ENCODE data around the gene TANGO6.

The TANGO6 gene

GRCh38 chr16:68893710-68894705 lies 50.7 kb downstream of the TANGO6 start:
- Histone ChIP-seq H3K9ac (ENCODE audit: low read length) (no peak overlapping the region), H3K9me3 (ENCODE audit: control insufficient read depth, low read length) (no peaks in the 10 kb centered on the region), H3K4me1 (ENCODE audit: control insufficient read depth, insufficient read depth, low read length) (peaks cover 9% of the 10 kb centered on the region), H3K36me3 (ENCODE audit: control insufficient read depth, insufficient read depth, low read length, severe bottlenecking) (no peaks in the 10 kb centered on the region), H3K27me3 (replicated peaks; ENCODE audit: control insufficient read depth, insufficient read depth, low read length) (no peaks in the 10 kb centered on the region), H3K4me3 (ENCODE audit: low read length) (no peak overlapping the region)
- no peak for DNase-seq (ENCODE audit: low read depth)

GRCh38 chr16:68894714-68895113 lies 51.4 kb downstream of the TANGO6 start:
- no peaks in the 10 kb centered on the region for H3K27me3 ChIP-seq (replicated peaks; ENCODE audit: control insufficient read depth, insufficient read depth, low read length)
- no peak overlapping the region for H3K4me3 ChIP-seq (ENCODE audit: low read length)
- no peak for DNase-seq (ENCODE audit: low read depth)
- peaks cover 10% of the 10 kb centered on the region for H3K4me1 ChIP-seq (ENCODE audit: control insufficient read depth, insufficient read depth, low read length)
- no peaks in the 10 kb centered on the region for H3K36me3 ChIP-seq (ENCODE audit: control insufficient read depth, insufficient read depth, low read length, severe bottlenecking)
- no peak overlapping the region for H3K9ac ChIP-seq (ENCODE audit: low read length)
- H3K9me3 ChIP-seq (ENCODE audit: control insufficient read depth, low read length), result no peaks in the 10 kb centered on the region

GRCh38 chr16:68898026-68898425 lies 54.7 kb downstream of the TANGO6 start:
- Histone ChIP-seq H3K9me3 (ENCODE audit: control insufficient read depth, low read length) (no peaks in the 10 kb centered on the region), H3K36me3 (ENCODE audit: control insufficient read depth, insufficient read depth, low read length, severe bottlenecking) (no peaks in the 10 kb centered on the region), H3K27me3 (replicated peaks; ENCODE audit: control insufficient read depth, insufficient read depth, low read length) (no peaks in the 10 kb centered on the region), H3K4me1 (ENCODE audit: control insufficient read depth, insufficient read depth, low read length) (peaks cover 25% of the 10 kb centered on the region), H3K4me3 (ENCODE audit: low read length) (no peak overlapping the region), H3K9ac (ENCODE audit: low read length) (no peak overlapping the region)
- no peak for DNase-seq (ENCODE audit: low read depth)

- Histone ChIP-seq H3K4me1 (ENCODE audit: control insufficient read depth, insufficient read depth, low read length) (peaks cover 33% of the 10 kb centered on the region), H3K9me3 (ENCODE audit: control insufficient read depth, low read length) (no peaks in the 10 kb centered on the region), H3K4me3 (ENCODE audit: low read length) (no peak overlapping the region)
Measured at GRCh38 chr16:68900009-68900408, 56.7 kb downstream of the TANGO6 start.

GRCh38 chr16:68902003-68902968 lies 59.0 kb downstream of the TANGO6 start:
- peak; percentile 82 for DNase-seq (ENCODE audit: low read depth)
- no peaks in the 10 kb centered on the region for H3K36me3 ChIP-seq (ENCODE audit: control insufficient read depth, insufficient read depth, low read length, severe bottlenecking)

More at GRCh38 chr16:68900009-68900408, 56.7 kb downstream of the TANGO6 start:
- Histone ChIP-seq H3K27me3 (replicated peaks; ENCODE audit: control insufficient read depth, insufficient read depth, low read length) (no peaks in the 10 kb centered on the region), H3K9ac (ENCODE audit: low read length) (no peak overlapping the region), H3K36me3 (ENCODE audit: control insufficient read depth, insufficient read depth, low read length, severe bottlenecking) (no peaks in the 10 kb centered on the region)
- no peak for DNase-seq (ENCODE audit: low read depth)

GRCh38 chr16:68902969-68903345 lies 59.6 kb downstream of the TANGO6 start:
- H3K4me1 ChIP-seq (ENCODE audit: control insufficient read depth, insufficient read depth, low read length), result peaks cover 40% of the 10 kb centered on the region
- no peak for DNase-seq (ENCODE audit: low read depth)
- no peak overlapping the region for H3K4me3 ChIP-seq (ENCODE audit: low read length)
- no peaks in the 10 kb centered on the region for H3K36me3 ChIP-seq (ENCODE audit: control insufficient read depth, insufficient read depth, low read length, severe bottlenecking)
- no peak overlapping the region for H3K9ac ChIP-seq (ENCODE audit: low read length)
- H3K27me3 ChIP-seq (replicated peaks; ENCODE audit: control insufficient read depth, insufficient read depth, low read length), result no peaks in the 10 kb centered on the region
- no peaks in the 10 kb centered on the region for H3K9me3 ChIP-seq (ENCODE audit: control insufficient read depth, low read length)

More at GRCh38 chr16:68902003-68902968, 59.0 kb downstream of the TANGO6 start:
- Histone ChIP-seq H3K27me3 (replicated peaks; ENCODE audit: control insufficient read depth, insufficient read depth, low read length) (no peaks in the 10 kb centered on the region), H3K9ac (ENCODE audit: low read length) (no peak overlapping the region), H3K4me3 (ENCODE audit: low read length) (peak overlapping the region; percentile 31), H3K4me1 (ENCODE audit: control insufficient read depth, insufficient read depth, low read length) (peaks cover 33% of the 10 kb centered on the region), H3K9me3 (ENCODE audit: control insufficient read depth, low read length) (no peaks in the 10 kb centered on the region)

GRCh38 chr16:68907297-68907696 lies 64.0 kb downstream of the TANGO6 start:
- H3K4me3 ChIP-seq (ENCODE audit: low read length), result no peak overlapping the region
- DNase-seq (ENCODE audit: low read depth), result no peak
- H3K27me3 ChIP-seq (replicated peaks; ENCODE audit: control insufficient read depth, insufficient read depth, low read length), result no peaks in the 10 kb centered on the region
- peaks cover 27% of the 10 kb centered on the region for H3K4me1 ChIP-seq (ENCODE audit: control insufficient read depth, insufficient read depth, low read length)
- H3K9me3 ChIP-seq (ENCODE audit: control insufficient read depth, low read length), result no peaks in the 10 kb centered on the region
- H3K36me3 ChIP-seq (ENCODE audit: control insufficient read depth, insufficient read depth, low read length, severe bottlenecking), result peaks cover 12% of the 10 kb centered on the region
- no peak overlapping the region for H3K9ac ChIP-seq (ENCODE audit: low read length)

- H3K9ac ChIP-seq (ENCODE audit: low read length), result no peak overlapping the region
- no peaks in the 10 kb centered on the region for H3K9me3 ChIP-seq (ENCODE audit: control insufficient read depth, low read length)
- peak; percentile 26 for DNase-seq (ENCODE audit: low read depth)
- H3K4me3 ChIP-seq (ENCODE audit: low read length), result no peak overlapping the region
- H3K27me3 ChIP-seq (replicated peaks; ENCODE audit: control insufficient read depth, insufficient read depth, low read length), result no peaks in the 10 kb centered on the region
- peaks cover 22% of the 10 kb centered on the region for H3K4me1 ChIP-seq (ENCODE audit: control insufficient read depth, insufficient read depth, low read length)
- H3K36me3 ChIP-seq (ENCODE audit: control insufficient read depth, insufficient read depth, low read length, severe bottlenecking), result peaks cover 12% of the 10 kb centered on the region
Measured at GRCh38 chr16:68907781-68908181, 64.5 kb downstream of the TANGO6 start.

DNA sequence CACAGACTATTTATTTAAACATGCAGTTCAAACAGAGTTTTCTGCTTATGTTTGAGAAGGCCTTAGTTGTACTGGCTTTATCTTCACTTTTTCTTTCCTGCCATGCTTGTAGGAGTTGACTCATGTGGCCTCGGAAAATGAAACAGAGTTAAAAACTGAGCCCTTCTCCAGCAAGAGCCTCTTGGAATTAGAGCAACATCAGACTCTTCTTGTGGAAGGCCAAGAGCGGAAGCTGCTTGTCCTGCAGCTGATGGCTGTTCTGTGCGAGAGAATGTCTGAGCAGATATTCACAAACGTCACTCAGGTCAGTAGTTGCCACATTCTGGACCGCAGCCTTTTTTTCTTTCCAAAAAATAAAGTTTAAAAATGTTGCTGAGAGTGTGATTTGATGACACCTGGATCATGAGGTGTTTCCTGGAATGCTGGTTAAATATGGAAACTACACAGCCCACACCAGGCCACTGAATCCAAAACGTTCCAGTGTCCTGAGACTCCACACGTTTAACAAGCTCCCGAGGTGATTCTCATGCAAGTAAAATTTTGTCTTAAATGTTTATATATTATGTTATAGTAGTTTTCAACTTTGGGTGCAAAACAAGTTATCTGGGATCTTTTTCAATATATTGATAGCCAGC lies 65.9 kb downstream of the TANGO6 start:
- Histone ChIP-seq H3K9me3 (ENCODE audit: control insufficient read depth, low read length) (no peaks in the 10 kb centered on the region), H3K9ac (ENCODE audit: low read length) (no peak overlapping the region), H3K4me1 (ENCODE audit: control insufficient read depth, insufficient read depth, low read length) (peaks cover 18% of the 10 kb centered on the region), H3K36me3 (ENCODE audit: control insufficient read depth, insufficient read depth, low read length, severe bottlenecking) (peaks cover 12% of the 10 kb centered on the region), H3K4me3 (ENCODE audit: low read length) (no peak overlapping the region), H3K27me3 (replicated peaks; ENCODE audit: control insufficient read depth, insufficient read depth, low read length) (no peaks in the 10 kb centered on the region)
- DNase-seq (ENCODE audit: low read depth), result peak; percentile 15

DNA sequence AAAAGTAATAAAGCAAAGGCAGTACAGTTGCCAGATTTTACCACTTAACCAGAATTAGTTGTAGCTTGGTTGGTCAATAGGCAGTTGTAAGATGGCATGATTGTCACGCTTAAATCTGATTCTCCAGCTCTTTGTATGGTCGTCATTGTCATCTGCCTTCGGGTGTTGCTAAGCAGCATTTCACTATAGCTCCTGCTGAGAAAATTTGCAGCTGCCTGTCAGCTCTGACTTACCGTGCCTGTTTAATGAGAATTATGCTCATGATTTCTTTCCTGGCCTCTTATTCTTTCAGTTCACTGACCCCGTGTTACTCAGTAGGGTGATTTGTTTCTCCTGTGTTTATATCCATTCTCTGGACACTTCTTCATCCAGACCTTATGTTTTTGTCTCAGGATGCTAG lies 66.7 kb downstream of the TANGO6 start:
- H3K9ac ChIP-seq (ENCODE audit: low read length), result no peak overlapping the region
- no peak for DNase-seq (ENCODE audit: low read depth)
- peaks cover 15% of the 10 kb centered on the region for H3K36me3 ChIP-seq (ENCODE audit: control insufficient read depth, insufficient read depth, low read length, severe bottlenecking)
- H3K4me1 ChIP-seq (ENCODE audit: control insufficient read depth, insufficient read depth, low read length), result peaks cover 14% of the 10 kb centered on the region
- H3K9me3 ChIP-seq (ENCODE audit: control insufficient read depth, low read length), result no peaks in the 10 kb centered on the region
- no peak overlapping the region for H3K4me3 ChIP-seq (ENCODE audit: low read length)
- no peaks in the 10 kb centered on the region for H3K27me3 ChIP-seq (replicated peaks; ENCODE audit: control insufficient read depth, insufficient read depth, low read length)
